ENCODE measurements around the gene TBC1D3B. TPM values are rescaled to one million over a fixed set of nuclear protein-coding genes. Genes with fewer than 3 reads are reported as not detected.
"Not testable (repeated sequence)": the region's sequence is repeated elsewhere in the genome, so short reads cannot be mapped to it uniquely, and the experiment has no call there.

Gene TBC1D3B
- total RNA-seq: 13.6 TPM

DNA sequence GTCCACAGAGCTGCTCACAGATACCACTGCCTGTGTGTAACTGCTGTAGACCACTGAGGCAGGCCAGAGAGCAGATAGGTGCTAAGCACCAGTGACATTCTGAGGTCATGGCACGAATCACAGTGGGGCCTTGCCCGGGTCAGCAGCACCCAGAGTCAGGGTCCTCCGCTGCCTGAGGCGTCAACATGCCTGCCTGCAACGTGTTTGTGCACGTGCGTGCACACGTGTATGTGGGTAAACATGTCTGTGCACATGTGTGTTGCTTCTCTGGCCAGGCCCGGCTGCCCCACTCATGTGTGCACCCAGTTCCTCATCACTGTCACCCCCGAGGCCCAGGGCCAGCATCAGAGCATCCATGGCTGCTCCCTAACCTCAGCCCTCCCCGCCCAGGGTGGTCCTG, at the start of gene TBC1D3B:
TBC1D3B (minus strand) TSS at position 101 of the 400 bp plus-strand sequence. CDS start 1,586 bp downstream, outside the sequence.
- not testable (repeated sequence) for DNase-seq (ENCODE audit: low spot score)

- not testable (repeated sequence) for DNase-seq (ENCODE audit: low spot score)
These were observed 46.5 kb upstream of the TBC1D3B start for GRCh38 chr17:36222967-36223366.

DNA sequence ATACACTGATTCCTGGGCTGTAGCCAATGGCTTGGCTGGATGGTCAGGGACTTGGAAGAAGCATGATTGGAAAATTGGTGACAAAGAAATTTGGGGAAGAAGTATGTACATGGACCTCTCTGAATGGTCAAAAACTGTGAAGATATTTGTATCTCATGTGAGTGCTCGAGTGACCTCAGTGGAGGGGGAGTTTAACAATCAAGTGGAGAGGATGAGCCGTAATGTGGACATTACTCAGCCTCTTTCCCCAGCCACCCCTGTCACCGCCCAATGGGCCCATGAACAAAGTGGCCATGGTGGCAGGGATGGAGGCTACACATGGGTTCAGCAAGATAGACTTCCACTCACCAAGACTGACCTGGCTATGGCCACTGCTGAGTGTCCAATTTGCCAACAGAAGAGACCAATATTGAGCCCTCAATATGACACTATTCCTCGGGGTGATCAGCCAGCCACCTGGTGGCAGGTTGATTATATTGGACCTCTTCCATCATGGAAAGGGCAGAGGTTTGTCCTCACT, 45.2 kb upstream of the TBC1D3B start:
- DNase-seq (ENCODE audit: low spot score): not testable (repeated sequence)

GRCh38 chr17:36220737-36221580, 44.5 kb upstream of the TBC1D3B start:
- not testable (repeated sequence) for DNase-seq (ENCODE audit: low spot score)

DNA sequence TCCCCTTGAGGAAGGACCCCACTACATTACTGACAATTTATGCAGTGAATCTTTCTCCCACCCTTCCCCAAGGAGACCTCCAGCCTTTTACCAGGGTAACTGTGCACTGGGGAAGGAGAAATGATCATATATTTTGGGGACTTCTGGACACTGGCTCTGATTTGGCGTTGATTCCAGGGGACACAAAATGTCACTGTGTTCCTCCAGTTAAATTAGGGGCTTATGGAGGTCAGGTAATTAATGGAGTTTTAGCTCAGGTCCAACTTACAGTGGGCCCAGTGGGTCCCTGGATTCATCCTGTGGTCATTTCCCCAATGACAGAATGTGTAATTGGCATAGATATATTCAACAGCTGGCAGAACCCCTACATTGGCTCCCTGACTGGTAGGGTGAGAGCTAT, 43.1 kb upstream of the TBC1D3B start:
- DNase-seq (ENCODE audit: low spot score): not testable (repeated sequence)

DNA sequence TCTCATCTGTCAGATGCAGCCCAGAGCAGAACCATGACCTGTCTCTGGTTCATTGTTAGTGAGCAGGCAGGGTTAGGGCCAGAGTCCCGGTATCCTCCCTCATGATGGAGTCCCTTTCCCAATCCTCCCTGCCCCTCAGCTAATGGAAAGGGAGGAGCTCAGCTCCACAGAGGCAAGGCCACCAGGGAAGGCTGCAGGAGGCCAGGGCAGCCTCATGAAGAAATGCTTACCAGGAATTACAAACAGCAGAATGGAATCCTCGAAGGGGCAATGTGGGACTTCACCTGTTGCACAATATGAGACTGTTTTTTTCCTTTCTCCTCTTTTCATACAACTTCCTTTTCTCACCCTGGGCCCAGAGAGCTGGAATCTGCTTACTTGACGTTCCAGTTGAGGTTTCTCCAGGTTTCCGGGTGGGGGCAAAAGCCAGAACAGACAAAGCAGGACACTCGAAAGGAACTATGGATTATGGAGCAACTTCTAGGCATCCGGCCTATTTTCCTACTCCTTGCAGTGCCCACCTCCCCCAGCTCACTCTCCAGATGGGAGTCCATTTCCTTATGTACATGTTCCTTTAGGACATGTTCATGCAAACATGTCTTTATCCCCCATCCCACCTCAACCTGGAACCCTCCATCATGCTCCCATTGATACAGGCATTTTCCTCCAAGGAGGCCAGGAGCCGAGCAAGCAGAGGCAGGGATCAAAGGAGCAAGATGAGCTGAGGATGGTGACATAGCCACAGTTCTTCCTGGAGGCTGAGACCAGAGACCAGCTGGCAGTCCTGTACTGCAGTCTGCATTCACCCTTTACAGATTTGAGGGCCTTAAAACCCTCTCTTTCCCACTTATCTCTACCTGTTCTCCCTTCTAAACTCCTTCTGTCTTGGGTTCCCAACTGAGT, 39.2 kb upstream of the TBC1D3B start:
- not testable (repeated sequence) for DNase-seq (ENCODE audit: low spot score)

DNA sequence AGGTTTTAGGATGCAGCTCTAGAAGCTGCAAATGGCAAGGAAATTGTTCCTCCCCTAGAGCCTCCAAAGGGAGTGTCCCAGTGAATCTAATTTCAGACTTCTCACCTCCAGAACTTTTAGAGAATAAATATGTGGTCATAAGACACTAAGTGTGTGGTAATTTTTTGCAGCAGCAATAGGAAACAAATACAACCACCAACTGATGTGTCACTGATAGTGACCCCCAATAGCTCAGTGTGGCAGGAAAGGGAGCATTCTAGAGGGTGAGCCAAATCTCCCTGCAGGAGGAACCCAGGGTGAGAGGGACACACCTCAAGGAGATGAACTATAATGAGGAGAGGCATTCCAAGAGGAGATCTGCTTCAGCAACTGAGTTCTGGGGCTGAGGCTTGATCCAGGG, 38.5 kb upstream of the TBC1D3B start:
- no peak for DNase-seq (ENCODE audit: low spot score)

DNA sequence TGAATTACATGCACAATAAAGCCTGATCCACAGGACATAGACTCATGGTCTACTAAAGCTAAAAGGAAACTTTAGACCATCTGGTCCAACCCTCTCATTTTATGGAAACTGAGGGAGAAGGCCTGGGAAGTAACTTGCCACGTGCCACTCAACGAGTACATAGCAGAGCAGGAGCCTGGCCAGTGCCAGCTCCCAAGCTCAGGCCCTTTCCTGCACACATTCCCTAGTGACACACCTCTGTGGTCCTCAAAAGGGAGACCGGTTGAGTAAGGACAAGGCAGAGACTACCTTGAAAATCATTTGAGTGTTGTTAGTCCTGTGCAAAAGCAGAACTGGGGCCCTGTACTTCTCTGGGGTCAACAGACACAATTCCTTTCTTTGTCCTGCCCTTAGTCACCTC, 37.3 kb upstream of the TBC1D3B start:
- no peak for DNase-seq (ENCODE audit: low spot score)

DNA sequence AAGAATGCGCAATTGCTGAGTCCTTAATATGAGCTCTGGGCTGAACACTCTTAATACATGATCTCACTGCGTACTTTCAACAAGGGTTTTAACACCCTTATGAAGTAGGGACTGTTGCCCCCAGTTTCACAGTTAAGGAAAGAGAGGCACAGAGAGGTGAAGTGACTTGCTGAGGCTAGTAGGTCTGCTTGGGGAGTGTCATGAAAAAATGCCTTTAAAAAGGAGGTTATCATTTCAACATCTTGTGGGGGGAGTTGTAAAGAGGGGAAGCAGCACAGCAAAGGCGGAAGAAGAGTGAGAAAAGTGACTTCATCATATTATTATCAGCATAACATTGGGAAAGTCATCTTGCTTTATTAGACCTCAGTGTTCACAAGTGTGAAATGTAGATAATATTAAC, 36.5 kb upstream of the TBC1D3B start:
- DNase-seq (ENCODE audit: low spot score): no peak

DNA sequence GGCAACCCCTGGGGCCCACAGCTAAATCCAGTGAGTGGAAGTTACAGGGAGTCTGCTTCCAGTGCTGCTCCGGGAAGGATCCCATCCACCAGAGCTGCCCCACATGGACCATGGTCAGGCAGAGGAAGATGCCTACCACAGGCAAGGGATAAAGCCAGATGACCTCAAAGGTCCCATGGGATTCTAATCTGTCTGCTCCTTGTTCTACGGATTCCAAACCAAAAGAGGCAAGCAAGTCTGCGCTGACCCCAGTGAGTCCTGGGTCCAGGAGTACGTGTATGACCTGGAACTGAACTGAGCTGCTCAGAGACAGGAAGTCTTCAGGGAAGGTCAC, 35.8 kb upstream of the TBC1D3B start:
- DNase-seq (ENCODE audit: low spot score): no peak

GRCh38 chr17:36211484-36212271, 35.2 kb upstream of the TBC1D3B start:
- DNase-seq (ENCODE audit: low spot score): not testable (repeated sequence)

DNA sequence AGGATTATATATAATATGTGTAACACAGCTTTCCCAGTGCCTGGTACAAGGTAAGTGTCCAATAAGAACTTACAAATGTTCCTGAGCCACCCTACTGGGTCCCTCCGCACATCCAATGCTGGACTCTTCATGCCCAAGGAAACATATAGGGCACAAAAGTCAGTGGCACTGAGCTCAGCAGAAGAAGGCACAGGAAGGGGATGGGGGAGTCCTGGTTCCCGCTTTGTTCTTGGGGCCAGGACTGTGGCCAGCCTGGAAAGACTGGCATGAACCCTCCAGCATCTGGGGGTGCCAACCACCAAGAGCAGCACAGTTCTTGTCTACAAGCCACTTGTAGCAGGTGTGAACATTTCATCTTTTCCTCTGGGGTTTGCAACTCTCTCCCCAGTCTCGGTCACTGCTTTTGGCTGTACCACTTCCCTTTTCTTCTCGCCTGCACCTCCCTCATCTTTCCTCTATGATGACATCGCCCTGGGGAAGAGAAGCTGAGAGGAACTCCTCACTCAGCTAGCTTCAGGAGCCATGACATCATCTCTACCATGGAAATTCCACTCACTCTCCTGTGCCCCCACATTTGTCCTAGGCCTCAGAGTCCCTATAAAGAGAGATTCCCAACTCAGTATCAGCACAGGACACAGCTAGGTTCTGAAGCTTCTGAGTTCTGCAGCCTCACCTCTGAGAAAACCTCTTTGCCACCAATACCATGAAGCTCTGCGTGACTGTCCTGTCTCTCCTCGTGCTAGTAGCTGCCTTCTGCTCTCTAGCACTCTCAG, 34.2 kb upstream of the TBC1D3B start, which contains the start of gene CCL4L2:
CCL4L2 (plus strand) TSS at position 625 of the 773 bp plus-strand sequence.
- not testable (repeated sequence) for DNase-seq (ENCODE audit: low spot score)

DNA sequence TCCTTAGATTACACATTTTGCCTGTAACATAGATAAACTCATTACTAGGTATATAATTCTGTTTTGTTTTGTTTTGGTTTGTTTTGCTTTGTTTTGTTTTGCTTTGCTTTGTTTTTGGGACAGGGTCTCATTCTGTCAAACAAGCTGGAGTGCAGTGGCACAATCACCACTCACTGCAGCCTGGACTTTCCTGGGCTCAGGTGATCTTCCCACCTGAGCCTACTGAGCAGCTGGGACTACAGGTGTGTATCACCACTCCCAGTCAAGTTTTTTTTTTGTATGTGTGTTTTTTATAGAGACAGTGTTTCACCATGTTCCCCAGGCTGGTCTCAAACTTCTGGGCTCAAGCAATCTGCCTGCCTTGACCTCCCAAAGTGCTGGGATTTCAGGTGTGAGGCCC, 33.1 kb upstream of the TBC1D3B start:
- DNase-seq (ENCODE audit: low spot score): no peak

DNA sequence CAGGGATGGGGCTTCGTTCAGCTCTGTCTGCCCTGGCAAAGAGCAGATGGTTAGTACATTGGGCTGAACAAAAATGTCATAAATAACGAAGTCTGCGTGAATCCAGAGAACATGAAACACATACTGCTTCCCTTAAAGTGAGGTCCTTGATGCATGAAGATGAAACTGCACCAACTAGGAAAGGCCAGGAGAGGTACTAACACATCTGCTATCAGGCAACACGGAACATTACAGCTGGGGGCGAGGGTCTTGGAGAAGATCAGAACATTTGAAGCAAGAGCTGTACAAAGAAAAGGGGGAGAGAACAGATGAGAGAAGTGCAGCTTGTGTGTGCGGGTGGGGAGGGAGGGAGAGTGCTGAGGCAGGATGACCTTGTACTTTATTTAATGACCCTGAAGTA, 30.9 kb upstream of the TBC1D3B start:
- not testable (repeated sequence) for DNase-seq (ENCODE audit: low spot score)

DNA sequence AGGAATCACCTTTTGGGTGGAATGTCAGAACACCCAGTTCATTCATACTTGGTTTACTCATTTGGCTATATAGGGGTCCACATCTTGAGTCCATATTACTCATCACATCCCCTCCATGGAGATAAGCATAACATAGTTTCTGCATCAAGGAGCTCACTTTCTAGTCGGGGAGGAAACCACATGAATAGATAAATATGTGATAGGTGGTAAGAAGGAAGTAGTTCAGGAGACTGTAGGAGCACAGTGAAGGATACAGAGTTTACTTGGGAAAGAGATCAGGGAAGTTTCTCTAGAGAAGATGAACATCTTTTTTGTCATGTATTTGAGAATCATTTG, 30.0 kb upstream of the TBC1D3B start:
- not testable (repeated sequence) for DNase-seq (ENCODE audit: low spot score)

GRCh38 chr17:36205637-36206485, 29.4 kb upstream of the TBC1D3B start:
- DNase-seq (ENCODE audit: low spot score): no peak

DNA sequence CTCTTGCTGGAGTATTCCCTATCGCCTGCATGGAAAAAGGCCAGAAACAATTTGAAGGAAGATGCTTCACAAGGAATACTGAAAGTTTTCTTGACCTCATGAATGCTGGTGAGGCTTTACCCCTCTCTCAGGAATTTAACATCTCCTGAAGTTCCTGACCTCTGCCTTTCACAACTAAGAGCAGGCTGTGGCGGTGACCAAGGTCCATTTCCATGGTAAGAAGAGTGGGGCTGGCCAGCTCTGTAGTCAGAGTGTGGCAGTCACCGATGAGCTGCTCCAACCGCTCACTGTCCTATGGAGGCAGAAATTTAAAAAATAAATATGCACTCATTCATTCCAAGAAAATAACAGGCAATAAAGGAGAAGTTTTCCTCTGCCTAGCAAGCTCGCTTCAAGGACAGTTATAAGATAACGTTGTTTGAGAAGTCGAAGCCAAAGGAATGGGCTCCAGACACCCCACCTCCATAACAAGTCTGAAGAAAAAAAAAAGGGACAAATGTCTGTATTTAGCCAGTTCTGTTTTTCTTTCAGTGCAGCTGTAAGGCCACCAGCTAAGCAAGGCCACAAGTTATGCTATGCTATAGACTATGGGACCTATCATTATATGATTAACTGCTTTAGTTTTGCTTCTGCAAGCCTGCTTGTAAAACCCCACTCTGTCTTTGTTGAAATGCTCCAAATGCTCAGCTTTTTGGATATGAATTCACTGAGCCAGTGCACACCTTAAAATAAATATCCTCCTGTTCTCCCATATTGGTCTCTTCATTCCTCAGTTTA, 28.5 kb upstream of the TBC1D3B start:
- no peak for DNase-seq (ENCODE audit: low spot score)

GRCh38 chr17:36203335-36203734, 26.9 kb upstream of the TBC1D3B start:
- no peak for DNase-seq (ENCODE audit: low spot score)

- not testable (repeated sequence) for DNase-seq (ENCODE audit: low spot score)
These were observed 25.1 kb upstream of the TBC1D3B start for GRCh38 chr17:36201506-36201905.
